HEK293T (cell line): ENCODE data around the gene OR6C70.

Experiments
- CTCF ChIA-PET: fragments of 350-600 bp; formaldehyde crosslinking; extraction: SDS; loops from one replicate; lab custom pipeline; 2021; ENCODE audit warnings: antibody characterized with exemption, inconsistent platforms; lab: Yijun Ruan, JAX
- POLR2A ChIA-PET: fragments of 350-600 bp; formaldehyde crosslinking; extraction: SDS; loops from one replicate; lab custom pipeline; 2020; ENCODE audit warnings: antibody characterized with exemption, inconsistent platforms; lab: Yijun Ruan, JAX
- DNase-seq: peaks from one replicate; pipeline ENCODE4 v3.0.0; 2012; ENCODE audit warnings: mixed read lengths; ENCODE audit errors: extremely low spot score
- ARNT ChIP-seq: fragments of 450-650 bp; IDR thresholded peaks from 2 replicates; pipeline ENCODE4 v1.6.1; 2017; ENCODE audit warnings: mild to moderate bottlenecking
- BHLHE40 ChIP-seq: fragments of 450-650 bp; IDR thresholded peaks from 2 replicates; pipeline ENCODE4 v1.6.1; 2016; ENCODE audit warnings: mild to moderate bottlenecking, moderate library complexity, borderline replicate concordance
- CTBP1 ChIP-seq: fragments of 450-650 bp; IDR thresholded peaks from 2 replicates; pipeline ENCODE4 v1.6.1; 2016; ENCODE audit warnings: borderline replicate concordance
- ELF4 ChIP-seq: fragments of 450-650 bp; IDR thresholded peaks from 2 replicates; pipeline ENCODE4 v1.6.1; 2017; ENCODE audit warnings: antibody characterized with exemption
- FOXA1 ChIP-seq: fragments of 450-650 bp; IDR thresholded peaks from 2 replicates; pipeline ENCODE4 v1.6.1; 2016; ENCODE audit warnings: mild to moderate bottlenecking
- FOXK2 ChIP-seq: fragments of 450-650 bp; IDR thresholded peaks from 2 replicates; pipeline ENCODE4 v1.6.1; 2016; ENCODE audit warnings: mild to moderate bottlenecking
- FOXM1 ChIP-seq: fragments of 450-650 bp; IDR thresholded peaks from 2 replicates; pipeline ENCODE4 v1.6.1; 2017; ENCODE audit warnings: mild to moderate bottlenecking, borderline replicate concordance
- HDGF ChIP-seq: fragments of 450-650 bp; IDR thresholded peaks from 2 replicates; pipeline ENCODE4 v1.6.1; 2017; ENCODE audit warnings: antibody characterized with exemption, borderline replicate concordance
- L3MBTL2 ChIP-seq: fragments of 450-650 bp; conservative IDR thresholded peaks from 2 replicates; pipeline ENCODE4 v1.6.1; 2016; ENCODE audit warnings: mild to moderate bottlenecking
- LEF1 ChIP-seq: fragments of 450-650 bp; IDR thresholded peaks from 2 replicates; pipeline ENCODE4 v1.6.1; 2017; ENCODE audit warnings: mild to moderate bottlenecking, borderline replicate concordance
- NFRKB ChIP-seq: fragments of 450-650 bp; IDR thresholded peaks from 2 replicates; pipeline ENCODE4 v1.6.1; 2016; ENCODE audit warnings: mild to moderate bottlenecking, moderate library complexity
- PKNOX1 ChIP-seq: fragments of 450-650 bp; IDR thresholded peaks from 2 replicates; pipeline ENCODE4 v1.6.1; 2016
- SP1 ChIP-seq: fragments of 450-650 bp; IDR thresholded peaks from 2 replicates; pipeline ENCODE4 v1.6.1; 2017
- SUZ12 ChIP-seq: fragments of 450-650 bp; IDR thresholded peaks from 2 replicates; pipeline ENCODE4 v1.6.1; 2016; ENCODE audit warnings: mild to moderate bottlenecking
- TARDBP ChIP-seq: fragments of 450-650 bp; IDR thresholded peaks from 2 replicates; pipeline ENCODE4 v1.6.1; 2016
- ZNF384 ChIP-seq: fragments of 450-650 bp; IDR thresholded peaks from 2 replicates; pipeline ENCODE4 v1.6.1; 2016

The OR6C70 gene

DNA sequence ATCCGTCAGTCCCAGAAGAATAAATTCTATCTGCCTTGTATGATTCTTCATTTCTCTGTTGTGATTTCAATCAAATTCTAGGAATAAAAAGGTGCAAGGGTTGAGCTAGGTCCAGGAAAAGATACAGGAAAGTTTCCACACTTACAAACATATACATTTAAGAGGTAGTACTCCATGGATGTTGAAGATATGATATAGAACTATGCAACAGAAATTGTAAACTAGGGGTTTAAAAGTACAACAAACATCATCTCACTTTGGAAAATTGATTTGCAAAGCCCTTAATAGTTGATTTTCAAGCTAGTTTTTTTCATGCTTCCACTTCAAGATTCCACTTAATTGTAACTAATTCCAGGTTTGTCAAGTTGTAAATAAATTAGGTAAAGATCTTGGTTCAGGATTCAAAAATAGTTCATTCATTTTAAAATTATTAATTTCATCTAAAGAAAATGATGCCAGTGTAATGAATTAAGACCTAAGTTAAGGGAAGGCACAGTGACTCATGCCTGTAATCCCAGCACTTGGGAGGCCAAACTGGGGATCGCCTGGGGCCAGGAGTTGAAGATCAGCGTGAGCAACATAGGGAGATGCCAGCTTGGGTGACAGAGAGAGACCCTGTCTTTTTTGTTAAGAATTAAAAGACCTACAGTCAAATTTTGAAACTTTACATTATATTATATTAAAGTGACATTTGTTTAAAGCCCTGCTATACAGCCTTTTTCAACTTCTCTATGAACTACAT is at the start of gene OR6C70:
Gene OR6C70, minus strand, starts transcription at position 51 of the 742 bp plus-strand sequence. Its CDS starts 0 bp downstream, at position 51.
- POLR2A ChIA-PET = no interaction called here
- no peak for DNase-seq
- no peak for TF ChIP-seq FOXK2
- no peak for TF ChIP-seq FOXM1
- TF ChIP-seq BHLHE40 = no peak
- no peak for TF ChIP-seq CTBP1
- no peak for TF ChIP-seq LEF1
- TF ChIP-seq ARNT = no peak
- TF ChIP-seq SUZ12 = no peak
- no peak for TF ChIP-seq HDGF
- TF ChIP-seq PKNOX1 = no peak
- TF ChIP-seq L3MBTL2 = no peak
- no peak for TF ChIP-seq NFRKB
- CTCF ChIA-PET = no interaction called here

DNA sequence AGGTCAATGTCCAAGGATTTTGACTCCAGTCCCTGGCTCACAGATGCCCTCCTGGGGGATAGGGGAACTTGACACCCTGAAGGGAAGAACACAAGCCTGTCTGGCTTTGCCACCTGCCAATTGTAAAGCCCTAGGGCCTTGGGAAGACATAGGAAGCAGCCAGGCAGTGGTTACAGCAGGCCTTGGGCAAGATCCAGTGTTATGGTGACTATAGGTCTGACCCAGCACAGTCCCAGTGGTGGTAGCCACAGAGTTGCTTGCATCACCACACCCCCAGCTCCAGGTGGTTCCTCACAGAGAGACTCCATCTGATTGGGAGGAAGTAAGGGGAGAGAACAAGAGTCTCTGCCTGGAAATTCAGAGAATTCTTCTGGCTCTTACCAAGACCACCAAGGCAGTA is 46.5 kb upstream of the OR6C70 start:
- ChIA-PET CTCF (no interaction called here), POLR2A (no interaction called here)
- no peak for DNase-seq

DNA sequence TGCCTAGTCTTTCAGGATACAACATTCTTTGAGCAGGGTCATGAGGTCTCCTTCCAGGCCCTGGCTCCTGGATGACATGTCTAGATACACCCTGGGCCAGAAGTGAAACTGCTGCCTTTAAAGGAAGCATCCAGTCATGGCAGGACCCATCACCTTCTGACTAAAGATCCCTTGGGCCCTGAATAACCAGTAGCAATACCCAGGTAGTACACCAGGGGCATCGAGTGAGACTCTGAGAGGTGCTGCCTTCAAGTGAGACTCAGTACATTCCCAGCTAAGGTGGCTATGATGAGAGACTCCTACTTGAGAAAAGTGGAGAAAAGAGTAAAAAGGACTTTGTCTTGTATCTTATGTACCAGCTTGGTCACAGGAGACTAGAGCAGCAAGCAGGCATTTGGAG is 45.8 kb upstream of the OR6C70 start:
- CTCF ChIA-PET = no interaction called here
- no peak for TF ChIP-seq FOXA1
- TF ChIP-seq SUZ12 = no peak
- TF ChIP-seq FOXM1 = no peak
- TF ChIP-seq BHLHE40 = no peak
- TF ChIP-seq SP1 = no peak
- no peak for TF ChIP-seq TARDBP
- TF ChIP-seq CTBP1 = no peak
- TF ChIP-seq HDGF = no peak
- no peak for TF ChIP-seq NFRKB
- no peak for DNase-seq
- POLR2A ChIA-PET = no interaction called here

More for the DNA sequence above, 46.5 kb upstream of the OR6C70 start:
- TF ChIP-seq ARNT = no peak
- TF ChIP-seq FOXK2 = no peak
- TF ChIP-seq FOXA1 = no peak
- TF ChIP-seq FOXM1 = no peak
- no peak for TF ChIP-seq CTBP1
- no peak for TF ChIP-seq ZNF384
- TF ChIP-seq PKNOX1 = no peak
- TF ChIP-seq LEF1 = no peak
- TF ChIP-seq NFRKB = no peak
- no peak for TF ChIP-seq BHLHE40

DNA sequence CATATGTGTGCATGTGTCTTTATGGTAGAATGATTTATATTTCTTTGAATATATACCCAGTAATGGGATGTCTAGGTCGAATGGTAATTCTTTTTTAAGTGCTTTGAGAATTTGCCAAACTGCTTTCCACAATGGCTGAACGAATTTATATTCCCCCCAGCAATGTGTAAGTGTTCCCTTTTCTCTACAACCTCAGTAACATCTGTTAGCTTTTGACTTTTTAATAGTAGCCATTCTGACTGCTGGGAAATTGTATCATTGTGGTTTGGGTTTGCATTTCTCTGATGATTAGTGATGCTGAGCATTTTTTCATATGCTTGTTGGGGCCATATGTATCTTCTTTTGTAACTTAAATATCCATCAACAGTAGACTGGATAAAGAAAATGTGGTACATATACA is 31.7 kb upstream of the OR6C70 start:
- TF ChIP-seq FOXK2 (no peak), FOXA1 (no peak), SP1 (no peak), ZNF384 (no peak), ARNT (no peak), BHLHE40 (no peak), PKNOX1 (no peak), ELF4 (no peak), TARDBP (no peak), FOXM1 (no peak)
- no peak for DNase-seq
- POLR2A ChIA-PET = no interaction called here
- CTCF ChIA-PET = no interaction called here

GRCh38 chr12:55499810-55500252 is 29.9 kb upstream of the OR6C70 start:
- DNase-seq = no peak
- ChIA-PET POLR2A (no interaction called here), CTCF (no interaction called here)
- TF ChIP-seq CTBP1 (no peak), L3MBTL2 (no peak), BHLHE40 (no peak), HDGF (no peak), FOXM1 (no peak), FOXA1 (no peak), ARNT (no peak), SP1 (no peak)

DNA sequence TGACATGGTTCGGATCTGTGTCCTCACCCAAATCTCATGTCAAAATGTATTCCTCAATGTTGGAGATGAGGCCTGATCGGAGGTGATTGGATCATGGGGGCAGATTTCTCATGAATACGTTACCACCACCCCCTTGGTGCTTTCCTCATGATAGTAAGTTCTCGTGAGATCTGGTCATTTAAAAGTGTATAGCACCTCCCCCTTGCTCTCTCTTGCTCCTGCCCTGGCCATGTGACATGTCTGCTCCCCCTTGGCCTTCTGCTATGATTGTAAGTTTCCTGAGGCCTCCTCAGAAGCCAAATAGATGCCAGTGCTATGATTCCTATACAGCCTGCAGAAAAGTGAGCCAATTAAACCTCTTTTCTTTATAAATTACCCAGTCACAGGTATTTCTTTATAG is 29.3 kb upstream of the OR6C70 start:
- no peak for DNase-seq
- POLR2A ChIA-PET = no interaction called here
- TF ChIP-seq NFRKB = no peak
- TF ChIP-seq FOXA1 = no peak
- no peak for TF ChIP-seq TARDBP
- no peak for TF ChIP-seq SP1
- no peak for TF ChIP-seq ZNF384
- no peak for TF ChIP-seq BHLHE40
- TF ChIP-seq CTBP1 = no peak
- no peak for TF ChIP-seq HDGF
- CTCF ChIA-PET = no interaction called here
